ENCODE measurements around the gene XPNPEP2.
A peak's percentile ranks its signal among the peaks of the same experiment; 100 is the strongest.

Gene XPNPEP2

GRCh38 chrX:129696463-129697155 is 42.2 kb upstream of the XPNPEP2 start:
- TF ChIP-seq Cebpa-rat (IDR thresholded peaks at IDR 0.05), result no peak
- Histone ChIP-seq H4K20me1 (peaks cover 0 to 6% (median 0%) of the 10 kb centered on the region in 11 experiments; a peak in 1 of 22 replicates), H3K4me3 (no peak overlapping the region), H3K4me1 (peaks cover 0 to 30% (median 16%) of the 10 kb centered on the region in 10 experiments; a peak in 17 of 20 replicates), H3K9ac (no peak overlapping the region), H3K27ac (no peak overlapping the region), H3K4me2 (no peak overlapping the region), H3K36me3 (no peaks in the 10 kb centered on the region), H3K9me3 (replicated peaks in 1 of 11) (peaks cover 0 to 7% (median 0%) of the 10 kb centered on the region in 11 experiments; a peak in 2 of 22 replicates), H3K27me3 (peaks cover 52 to 99% (median 90%) of the 10 kb centered on the region in 11 experiments)

DNA sequence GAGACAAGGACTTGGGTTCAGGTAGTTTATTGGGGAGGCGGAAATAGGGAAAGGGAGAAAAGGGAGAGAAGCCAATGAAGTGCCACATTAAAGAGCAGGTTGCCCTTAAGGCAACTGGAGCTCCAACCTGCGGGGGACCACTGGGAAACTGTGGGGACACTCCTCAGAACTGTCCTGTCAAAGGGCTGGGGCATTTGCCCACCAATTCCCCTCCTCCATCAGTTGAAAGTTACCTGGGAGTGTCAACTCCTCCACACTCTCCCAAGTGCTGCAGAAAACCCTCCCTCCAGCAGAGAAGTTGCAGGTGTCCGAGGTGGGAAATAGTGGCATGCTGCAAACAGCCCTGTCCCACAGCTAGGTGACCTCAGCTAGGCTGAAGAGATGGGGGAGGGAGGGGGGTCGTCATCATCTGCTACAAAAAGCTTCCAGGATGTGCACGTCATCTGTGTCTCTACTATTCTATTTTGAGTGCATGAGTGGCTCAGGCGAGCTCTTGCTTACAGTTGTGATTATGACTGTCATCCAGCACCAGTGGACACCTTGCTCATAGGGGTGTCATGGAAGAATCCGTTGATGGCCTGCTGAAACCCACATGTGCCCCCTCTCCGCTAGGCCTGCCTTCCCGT is 41.5 kb upstream of the XPNPEP2 start:
- H3K27me3 ChIP-seq, result peaks cover 59 to 100% (median 96%) of the 10 kb centered on the region in 11 experiments
- H3K4me3 ChIP-seq, result no peak overlapping the region
- no peak for TF ChIP-seq Cebpa-rat (IDR thresholded peaks at IDR 0.05)
- H3K4me2 ChIP-seq, result peak overlapping the region in 6 of 11 experiments; percentile 12 to 39 (median 24); a peak in 6 of 22 replicates
- H3K4me1 ChIP-seq, result peaks cover 4 to 38% (median 23%) of the 10 kb centered on the region in 10 experiments; a peak in 17 of 20 replicates
- peaks cover 0 to 6% (median 0%) of the 10 kb centered on the region in 11 experiments; a peak in 1 of 22 replicates for H4K20me1 ChIP-seq
- H3K27ac ChIP-seq, result no peak overlapping the region
- no peak overlapping the region for H3K9ac ChIP-seq
- H3K36me3 ChIP-seq, result no peaks in the 10 kb centered on the region
- H3K9me3 ChIP-seq (replicated peaks in 1 of 11), result peaks cover 0 to 7% (median 0%) of the 10 kb centered on the region in 11 experiments; a peak in 2 of 22 replicates

GRCh38 chrX:129698150-129698549 is 40.6 kb upstream of the XPNPEP2 start:
- Histone ChIP-seq H3K27ac (no peak overlapping the region), H3K4me2 (peak overlapping the region in 2 of 11 experiments; percentile 13 to 39; a peak in 4 of 22 replicates)

DNA sequence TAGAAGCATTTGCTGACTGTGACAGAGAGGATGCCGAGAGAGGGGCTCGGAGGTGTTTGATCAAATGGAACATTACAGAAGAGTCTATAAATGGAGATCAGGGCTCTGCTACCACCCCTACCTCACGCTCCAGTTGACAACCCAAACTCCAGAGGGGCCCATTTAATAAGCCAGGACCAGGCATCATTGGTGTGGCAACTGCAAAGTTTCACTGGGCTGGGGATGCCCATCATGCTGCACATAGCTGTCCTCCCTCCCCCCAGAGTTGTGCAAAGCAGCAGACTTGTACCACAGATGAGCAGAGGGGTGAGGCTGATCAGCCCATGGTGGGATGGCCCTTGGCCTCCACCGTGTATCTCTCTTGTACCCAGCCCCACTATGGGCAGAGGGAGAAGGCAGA is 38.2 kb upstream of the XPNPEP2 start:
- Histone ChIP-seq H3K36me3 (no peaks in the 10 kb centered on the region), H3K27me3 (peaks cover 63 to 100% (median 99%) of the 10 kb centered on the region in 11 experiments), H3K27ac (peak overlapping the region in 4 of 11 experiments; percentile 61 to 84 (median 76); a peak in 7 of 22 replicates), H3K4me3 (no peak overlapping the region), H3K9me3 (replicated peaks in 1 of 11) (peaks cover 0 to 7% (median 3%) of the 10 kb centered on the region in 11 experiments; a peak in 4 of 22 replicates), H3K9ac (peak overlapping the region in 1 of 11 experiments; percentile 47; a peak in 2 of 22 replicates), H3K4me1 (peaks cover 4 to 46% (median 26%) of the 10 kb centered on the region in 10 experiments; a peak in 17 of 20 replicates), H3K4me2 (peak overlapping the region in 9 of 11 experiments; percentile 12 to 79 (median 70); a peak in 17 of 22 replicates), H4K20me1 (peaks cover 0 to 6% (median 0%) of the 10 kb centered on the region in 11 experiments; a peak in 1 of 22 replicates)
- TF ChIP-seq Cebpa-rat (IDR thresholded peaks at IDR 0.05), result no peak

More at GRCh38 chrX:129698150-129698549, 40.6 kb upstream of the XPNPEP2 start:
- Histone ChIP-seq H4K20me1 (peaks cover 0 to 6% (median 0%) of the 10 kb centered on the region in 11 experiments; a peak in 1 of 22 replicates), H3K27me3 (peaks cover 65 to 100% (median 99%) of the 10 kb centered on the region in 11 experiments), H3K4me1 (peaks cover 4 to 46% (median 26%) of the 10 kb centered on the region in 10 experiments; a peak in 17 of 20 replicates), H3K9ac (no peak overlapping the region), H3K9me3 (replicated peaks in 1 of 11) (peaks cover 0 to 7% (median 0%) of the 10 kb centered on the region in 11 experiments; a peak in 3 of 22 replicates), H3K4me3 (no peak overlapping the region), H3K36me3 (no peaks in the 10 kb centered on the region)
- no peak for TF ChIP-seq Cebpa-rat (IDR thresholded peaks at IDR 0.05)

DNA sequence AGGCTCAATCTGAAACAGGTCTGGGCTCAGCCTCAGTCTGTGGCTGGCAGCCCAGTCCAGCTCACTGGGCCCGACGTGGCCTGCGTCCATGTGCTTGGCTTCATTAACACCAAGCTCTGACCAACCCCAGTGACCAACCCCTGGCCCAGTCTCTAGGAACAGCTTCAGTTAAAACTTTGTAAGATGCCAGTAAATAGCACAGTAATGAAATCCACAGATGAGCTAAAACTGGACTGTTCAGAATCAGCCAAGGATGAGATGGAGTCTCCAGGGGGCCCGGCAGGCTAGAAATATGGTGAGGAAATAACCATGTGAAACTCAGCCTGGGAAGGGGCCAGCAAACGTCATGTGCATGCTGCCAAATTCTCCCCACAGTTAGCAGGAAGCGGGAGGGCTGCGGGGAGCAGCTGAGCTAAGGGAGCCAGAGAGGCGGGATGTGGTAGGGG is 37.1 kb upstream of the XPNPEP2 start:
- peak in 1 of 11 experiments; percentile 62; a peak in 2 of 22 replicates for TF ChIP-seq Cebpa-rat (IDR thresholded peaks at IDR 0.05)
- H3K9me3 ChIP-seq (replicated peaks in 1 of 11), result peaks cover 0 to 7% (median 3%) of the 10 kb centered on the region in 11 experiments; a peak in 4 of 22 replicates
- peak overlapping the region in 7 of 11 experiments; percentile 26 to 84 (median 61); a peak in 12 of 22 replicates for H3K27ac ChIP-seq

GRCh38 chrX:129704491-129704890 is 34.3 kb upstream of the XPNPEP2 start:
- H3K9ac ChIP-seq, result no peak overlapping the region

More for the DNA sequence above, 37.1 kb upstream of the XPNPEP2 start:
- peaks cover 0 to 6% (median 0%) of the 10 kb centered on the region in 11 experiments; a peak in 1 of 22 replicates for H4K20me1 ChIP-seq
- peaks cover 4 to 54% (median 33%) of the 10 kb centered on the region in 10 experiments; a peak in 17 of 20 replicates for H3K4me1 ChIP-seq
- peak overlapping the region in 5 of 11 experiments; percentile 27 to 73 (median 46); a peak in 6 of 22 replicates for H3K9ac ChIP-seq
- peaks cover 54 to 100% (median 98%) of the 10 kb centered on the region in 11 experiments for H3K27me3 ChIP-seq
- H3K4me3 ChIP-seq, result no peak overlapping the region
- H3K4me2 ChIP-seq, result peak overlapping the region; percentile 9 to 79 (median 69); a peak in 20 of 22 replicates
- H3K36me3 ChIP-seq, result no peaks in the 10 kb centered on the region

GRCh38 chrX:129705377-129705925 is 33.3 kb upstream of the XPNPEP2 start:
- H3K27me3 ChIP-seq, result peaks cover 44 to 97% (median 88%) of the 10 kb centered on the region in 11 experiments
- no peak overlapping the region for H3K4me3 ChIP-seq
- no peak overlapping the region for H3K27ac ChIP-seq
- no peaks in the 10 kb centered on the region; a peak in 1 of 22 replicates for H4K20me1 ChIP-seq
- TF ChIP-seq Cebpa-rat (IDR thresholded peaks at IDR 0.05), result no peak
- no peaks in the 10 kb centered on the region for H3K36me3 ChIP-seq
- peaks cover 4 to 41% (median 33%) of the 10 kb centered on the region in 10 experiments; a peak in 17 of 20 replicates for H3K4me1 ChIP-seq
- no peak overlapping the region for H3K9ac ChIP-seq
- H3K9me3 ChIP-seq (replicated peaks in 1 of 11), result peaks cover 19 to 32% (median 30%) of the 10 kb centered on the region in 11 experiments; a peak in 21 of 22 replicates
- H3K4me2 ChIP-seq, result no peak overlapping the region; a peak in 1 of 22 replicates

More at GRCh38 chrX:129704491-129704890, 34.3 kb upstream of the XPNPEP2 start:
- H3K4me1 ChIP-seq, result peaks cover 4 to 48% (median 36%) of the 10 kb centered on the region in 10 experiments; a peak in 17 of 20 replicates
- H3K9me3 ChIP-seq (replicated peaks in 1 of 11), result peaks cover 18 to 32% (median 26%) of the 10 kb centered on the region in 11 experiments; a peak in 21 of 22 replicates
- peaks cover 42 to 99% (median 91%) of the 10 kb centered on the region in 11 experiments for H3K27me3 ChIP-seq
- H4K20me1 ChIP-seq, result no peaks in the 10 kb centered on the region; a peak in 1 of 22 replicates
- no peaks in the 10 kb centered on the region for H3K36me3 ChIP-seq
- no peak for TF ChIP-seq Cebpa-rat (IDR thresholded peaks at IDR 0.05)
- no peak overlapping the region for H3K27ac ChIP-seq
- H3K4me3 ChIP-seq, result no peak overlapping the region
- H3K4me2 ChIP-seq, result no peak overlapping the region

DNA sequence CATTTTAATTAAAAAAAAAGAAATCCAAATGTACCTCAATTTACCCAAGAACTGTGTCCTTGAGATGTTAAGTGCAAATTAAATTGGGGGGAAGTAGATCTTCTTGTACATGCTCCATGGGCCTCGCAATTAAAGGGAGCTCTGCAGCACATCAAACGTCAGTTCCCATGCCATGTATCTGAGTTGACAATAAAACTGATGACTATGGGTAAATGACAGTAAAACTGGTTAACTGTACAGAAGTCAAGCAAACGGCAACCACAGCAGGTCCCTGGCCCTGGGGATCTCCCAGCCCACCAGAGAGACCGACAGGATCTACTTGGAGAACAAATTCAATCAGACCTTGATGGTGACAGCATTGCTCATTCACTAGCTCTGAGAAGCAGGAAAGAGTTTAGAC is 32.8 kb upstream of the XPNPEP2 start:
- peak overlapping the region in 4 of 11 experiments; percentile 5 to 25 (median 8); a peak in 2 of 22 replicates for H3K27ac ChIP-seq
- H3K27me3 ChIP-seq, result peaks cover 46 to 97% (median 88%) of the 10 kb centered on the region in 11 experiments
- H3K4me1 ChIP-seq, result peaks cover 4 to 35% (median 27%) of the 10 kb centered on the region in 10 experiments; a peak in 17 of 20 replicates
- no peak for TF ChIP-seq Cebpa-rat (IDR thresholded peaks at IDR 0.05)
- peak overlapping the region in 6 of 11 experiments; percentile 31 to 53 (median 40); a peak in 10 of 22 replicates for H3K4me2 ChIP-seq
- no peaks in the 10 kb centered on the region for H3K36me3 ChIP-seq
- H3K9me3 ChIP-seq (replicated peaks in 1 of 11), result peaks cover 19 to 32% (median 30%) of the 10 kb centered on the region in 11 experiments; a peak in 21 of 22 replicates
- no peak overlapping the region for H3K9ac ChIP-seq
- no peak overlapping the region for H3K4me3 ChIP-seq
- no peaks in the 10 kb centered on the region; a peak in 1 of 22 replicates for H4K20me1 ChIP-seq

Data from BLaER1 treated with 17β-estradiol and CSF1 and Interleukin-3, amounts not matched to agents 10 nM and 100 nM (cell line).